Neural crest cell (in vitro differentiated cells): ENCODE data around the gene SLC38A6. TPM values are rescaled to one million over a fixed set of nuclear protein-coding genes. Genes with fewer than 3 reads are reported as not detected.

Experiments used
- DNase-seq: peaks from one replicate; pipeline ENCODE4 v3.0.0; 2021; ENCODE audit warnings: low read depth, mixed read lengths, low spot score
- H3K27ac Mint-ChIP-seq: one replicate; pipeline ENCODE4 v1.8.0; 2021; ENCODE audit warnings: mild to moderate bottlenecking, mixed read lengths; ENCODE audit not compliant: unreplicated experiment
- H3K27me3 Mint-ChIP-seq: 2 replicates; pipeline ENCODE4 v1.8.0; 2021; ENCODE audit warnings: low read depth, mild to moderate bottlenecking, mixed read lengths
- H3K36me3 Mint-ChIP-seq: 2 replicates; pipeline ENCODE4 v1.8.0; 2021; ENCODE audit warnings: low read depth, mild to moderate bottlenecking, mixed read lengths
- H3K4me1 Mint-ChIP-seq: 2 replicates; pipeline ENCODE4 v1.8.0; 2021; ENCODE audit warnings: mixed read lengths
- H3K4me3 Mint-ChIP-seq: one replicate; pipeline ENCODE4 v1.8.0; 2021; ENCODE audit warnings: mild to moderate bottlenecking, mixed read lengths
- H3K9me3 Mint-ChIP-seq: 2 replicates; pipeline ENCODE4 v1.8.0; 2021; ENCODE audit warnings: mixed read lengths
- total RNA-seq: library from RNA; stranded (reverse); gene quantifications from 2 replicates; pipeline ENCODE4 v1.2.1, GENCODE V29; 2021
- TF ChIP-seq, protein P1 (sequence below): fragments of 200-600 bp; sonication (generic); conservative IDR thresholded peaks from 2 replicates; pipeline ENCODE4 v1.5.0; 2021; ENCODE audit warnings: antibody characterized with exemption, mild to moderate bottlenecking

Gene SLC38A6
- total RNA-seq, 1 donor from 2014 or later, result 13.2 TPM

DNA sequence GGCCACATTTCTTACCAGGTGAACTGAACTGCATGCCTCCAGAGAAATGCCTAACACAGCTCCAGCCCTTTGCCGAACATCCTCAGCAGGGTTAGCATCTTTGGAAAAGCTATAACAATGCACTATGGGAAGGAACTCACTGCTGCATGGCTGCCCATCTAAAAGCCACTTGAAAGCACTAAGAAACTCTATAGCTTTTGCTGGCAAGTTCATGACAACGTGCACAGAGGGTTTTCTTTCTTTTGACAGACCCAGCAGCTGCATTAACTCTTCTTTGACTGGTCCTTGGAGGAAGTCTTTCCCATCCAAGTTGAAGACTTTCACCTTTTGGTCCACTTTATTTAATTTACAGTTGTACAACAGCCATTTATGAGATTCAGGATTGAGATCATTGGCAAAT, 5.5 kb upstream of the SLC38A6 start:
- DNase-seq, result no peak
- Mint-ChIP-seq H3K9me3 (no peaks in the 10 kb centered on the region), H3K4me1 (peaks cover 25% of the 10 kb centered on the region), H3K36me3 (peaks cover 11% of the 10 kb centered on the region), H3K27ac (no peak overlapping the region), H3K27me3 (no peaks in the 10 kb centered on the region), H3K4me3 (no peak overlapping the region)
- TF ChIP-seq, protein P1, sequence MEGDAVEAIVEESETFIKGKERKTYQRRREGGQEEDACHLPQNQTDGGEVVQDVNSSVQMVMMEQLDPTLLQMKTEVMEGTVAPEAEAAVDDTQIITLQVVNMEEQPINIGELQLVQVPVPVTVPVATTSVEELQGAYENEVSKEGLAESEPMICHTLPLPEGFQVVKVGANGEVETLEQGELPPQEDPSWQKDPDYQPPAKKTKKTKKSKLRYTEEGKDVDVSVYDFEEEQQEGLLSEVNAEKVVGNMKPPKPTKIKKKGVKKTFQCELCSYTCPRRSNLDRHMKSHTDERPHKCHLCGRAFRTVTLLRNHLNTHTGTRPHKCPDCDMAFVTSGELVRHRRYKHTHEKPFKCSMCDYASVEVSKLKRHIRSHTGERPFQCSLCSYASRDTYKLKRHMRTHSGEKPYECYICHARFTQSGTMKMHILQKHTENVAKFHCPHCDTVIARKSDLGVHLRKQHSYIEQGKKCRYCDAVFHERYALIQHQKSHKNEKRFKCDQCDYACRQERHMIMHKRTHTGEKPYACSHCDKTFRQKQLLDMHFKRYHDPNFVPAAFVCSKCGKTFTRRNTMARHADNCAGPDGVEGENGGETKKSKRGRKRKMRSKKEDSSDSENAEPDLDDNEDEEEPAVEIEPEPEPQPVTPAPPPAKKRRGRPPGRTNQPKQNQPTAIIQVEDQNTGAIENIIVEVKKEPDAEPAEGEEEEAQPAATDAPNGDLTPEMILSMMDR, result no peak

- H3K27ac Mint-ChIP-seq, result no peak overlapping the region
- TF ChIP-seq, protein P1, result no peak
- H3K27me3 Mint-ChIP-seq, result no peaks in the 10 kb centered on the region
- H3K4me1 Mint-ChIP-seq, result peaks cover 25% of the 10 kb centered on the region
- DNase-seq, result no peak
- H3K9me3 Mint-ChIP-seq, result no peaks in the 10 kb centered on the region
- peaks cover 7% of the 10 kb centered on the region for H3K36me3 Mint-ChIP-seq
- no peak overlapping the region for H3K4me3 Mint-ChIP-seq
These were observed 3.2 kb upstream of the SLC38A6 start for GRCh38 chr14:60977847-60978246.

- TF ChIP-seq, protein P1, result no peak
- H3K36me3 Mint-ChIP-seq, result no peaks in the 10 kb centered on the region
- H3K27ac Mint-ChIP-seq, result no peak overlapping the region
- H3K9me3 Mint-ChIP-seq, result no peaks in the 10 kb centered on the region
- no peak for DNase-seq
- H3K4me3 Mint-ChIP-seq, result no peak overlapping the region
- H3K27me3 Mint-ChIP-seq, result no peaks in the 10 kb centered on the region
- peaks cover 15% of the 10 kb centered on the region for H3K4me1 Mint-ChIP-seq
These were observed 799 bp downstream of the SLC38A6 start for GRCh38 chr14:60981633-60982455.

- peaks cover 5% of the 10 kb centered on the region for H3K4me1 Mint-ChIP-seq
These were observed 3.2 kb downstream of the SLC38A6 start for GRCh38 chr14:60984196-60984595.

GRCh38 chr14:60986500-60986899, 5.5 kb downstream of the SLC38A6 start:
- TF ChIP-seq, protein P1, result no peak
- Mint-ChIP-seq H3K27ac (no peak overlapping the region), H3K4me3 (no peak overlapping the region), H3K9me3 (no peaks in the 10 kb centered on the region), H3K36me3 (no peaks in the 10 kb centered on the region), H3K27me3 (no peaks in the 10 kb centered on the region), H3K4me1 (no peaks in the 10 kb centered on the region)
- no peak for DNase-seq

More at GRCh38 chr14:60984196-60984595, 3.2 kb downstream of the SLC38A6 start:
- Mint-ChIP-seq H3K9me3 (no peaks in the 10 kb centered on the region), H3K36me3 (no peaks in the 10 kb centered on the region), H3K27me3 (no peaks in the 10 kb centered on the region), H3K4me3 (no peak overlapping the region), H3K27ac (no peak overlapping the region)
- no peak for DNase-seq
- TF ChIP-seq, protein P1, result no peak
